ENCODE results near the gene CPEB3. TPM values are rescaled to one million over a fixed set of nuclear protein-coding genes. Genes with fewer than 3 reads are reported as not detected.
"Not testable (repeated sequence)": the region's sequence is repeated elsewhere in the genome, so short reads cannot be mapped to it uniquely, and the experiment has no call there.

CPEB3 gene
- total RNA-seq, 2 donors from 2014 or later = 1.9 to 4.0 TPM

- DNase-seq (ENCODE audit: low spot score in 2 of 2); H3K9me3 Mint-ChIP-seq; H3K27ac Mint-ChIP-seq; ATAC-seq: not testable (repeated sequence)
- H3K36me3 Mint-ChIP-seq = peaks cover 16 to 29% of the 10 kb centered on the region in 2 donors
Measured at GRCh38 chr10:92134049-92134448, 156.8 kb downstream of the CPEB3 start.

GRCh38 chr10:92131275-92131820 lies 159.5 kb downstream of the CPEB3 start:
- Mint-ChIP-seq H3K9me3 (peaks cover 0 to 4% of the 10 kb centered on the region in 2 donors), H3K36me3 (peaks cover 9 to 11% of the 10 kb centered on the region in 2 donors), H3K27ac (no peak overlapping the region)
- no peak for DNase-seq (ENCODE audit: low spot score in 2 of 2)
- ATAC-seq = no peak

- H3K27ac Mint-ChIP-seq = no peak overlapping the region
- peaks cover 0 to 4% of the 10 kb centered on the region in 2 donors for H3K9me3 Mint-ChIP-seq
- peaks cover 9 to 11% of the 10 kb centered on the region in 2 donors for H3K36me3 Mint-ChIP-seq
- ATAC-seq (no peak), DNase-seq (ENCODE audit: low spot score in 2 of 2) (no peak)
Measured at GRCh38 chr10:92130622-92131274, 160.1 kb downstream of the CPEB3 start.

- no peak for ATAC-seq
- H3K27ac Mint-ChIP-seq = no peak overlapping the region
- H3K36me3 Mint-ChIP-seq = peaks cover 0 to 4% of the 10 kb centered on the region in 2 donors
- no peak for DNase-seq (ENCODE audit: low spot score in 2 of 2)
- H3K9me3 Mint-ChIP-seq = peaks cover 0 to 4% of the 10 kb centered on the region in 2 donors
Measured at GRCh38 chr10:92126100-92126650, 164.7 kb downstream of the CPEB3 start.

GRCh38 chr10:92125144-92125543 lies 165.7 kb downstream of the CPEB3 start:
- H3K9me3 Mint-ChIP-seq = peaks cover 0 to 4% of the 10 kb centered on the region in 2 donors
- DNase-seq (ENCODE audit: low spot score in 2 of 2) (no peak), ATAC-seq (no peak)
- peaks cover 0 to under 1% of the 10 kb centered on the region in 2 donors for H3K36me3 Mint-ChIP-seq
- H3K27ac Mint-ChIP-seq = no peak overlapping the region

- H3K36me3 Mint-ChIP-seq = no peaks in the 10 kb centered on the region
- ATAC-seq (no peak), DNase-seq (ENCODE audit: low spot score in 2 of 2) (no peak)
- peaks cover 0 to 4% of the 10 kb centered on the region in 2 donors for H3K9me3 Mint-ChIP-seq
- H3K27ac Mint-ChIP-seq = no peak overlapping the region
Measured at GRCh38 chr10:92124616-92125143, 166.2 kb downstream of the CPEB3 start.

- Mint-ChIP-seq H3K36me3 (no peaks in the 10 kb centered on the region), H3K27ac (no peak overlapping the region), H3K9me3 (peaks cover 0 to 3% of the 10 kb centered on the region in 2 donors)
- DNase-seq (ENCODE audit: low spot score in 2 of 2) (no peak), ATAC-seq (no peak)
Measured at GRCh38 chr10:92124020-92124419, 166.9 kb downstream of the CPEB3 start.

- DNase-seq (ENCODE audit: low spot score in 2 of 2) (no peak), ATAC-seq (no peak)
- H3K9me3 Mint-ChIP-seq = no peaks in the 10 kb centered on the region
- H3K27ac Mint-ChIP-seq = no peak overlapping the region
- H3K36me3 Mint-ChIP-seq = no peaks in the 10 kb centered on the region
Measured at GRCh38 chr10:92122941-92123450, 167.9 kb downstream of the CPEB3 start.

GRCh38 chr10:92121686-92122492 lies 169.0 kb downstream of the CPEB3 start:
- DNase-seq (ENCODE audit: low spot score in 2 of 2) = no peak
- H3K36me3 Mint-ChIP-seq = no peaks in the 10 kb centered on the region
- H3K27ac Mint-ChIP-seq = no peak overlapping the region
- ATAC-seq = no peak
- no peaks in the 10 kb centered on the region for H3K9me3 Mint-ChIP-seq

- H3K27ac Mint-ChIP-seq = no peak overlapping the region
- no peaks in the 10 kb centered on the region for H3K36me3 Mint-ChIP-seq
- DNase-seq (ENCODE audit: low spot score in 2 of 2) (no peak), ATAC-seq (no peak)
- no peaks in the 10 kb centered on the region for H3K9me3 Mint-ChIP-seq
Measured at GRCh38 chr10:92119340-92119739, 171.5 kb downstream of the CPEB3 start.

- ATAC-seq; H3K9me3 Mint-ChIP-seq; H3K36me3 Mint-ChIP-seq; H3K27ac Mint-ChIP-seq; DNase-seq (ENCODE audit: low spot score in 2 of 2): not testable (repeated sequence)
Measured at GRCh38 chr10:92114917-92115316, 176.0 kb downstream of the CPEB3 start.

- Mint-ChIP-seq H3K27ac (no peak overlapping the region), H3K36me3 (no peaks in the 10 kb centered on the region), H3K9me3 (no peaks in the 10 kb centered on the region)
- ATAC-seq = no peak
- no peak for DNase-seq (ENCODE audit: low spot score in 2 of 2)
Measured at GRCh38 chr10:92113911-92114600, 176.8 kb downstream of the CPEB3 start.

GRCh38 chr10:92112462-92112861 lies 178.4 kb downstream of the CPEB3 start:
- ATAC-seq (no peak), DNase-seq (ENCODE audit: low spot score in 2 of 2) (no peak)
- no peak overlapping the region for H3K27ac Mint-ChIP-seq
- H3K36me3 Mint-ChIP-seq = no peaks in the 10 kb centered on the region
- H3K9me3 Mint-ChIP-seq = no peaks in the 10 kb centered on the region

GRCh38 chr10:92111336-92111939 lies 179.4 kb downstream of the CPEB3 start:
- ATAC-seq (no peak), DNase-seq (ENCODE audit: low spot score in 2 of 2) (no peak)
- no peaks in the 10 kb centered on the region for H3K9me3 Mint-ChIP-seq
- no peaks in the 10 kb centered on the region for H3K36me3 Mint-ChIP-seq
- no peak overlapping the region for H3K27ac Mint-ChIP-seq

GRCh38 chr10:92110039-92110794 lies 180.7 kb downstream of the CPEB3 start:
- DNase-seq (ENCODE audit: low spot score in 2 of 2) (no peak), ATAC-seq (no peak)
- Mint-ChIP-seq H3K27ac (no peak overlapping the region), H3K36me3 (no peaks in the 10 kb centered on the region), H3K9me3 (no peaks in the 10 kb centered on the region)

All from activated naive CD4-positive, alpha-beta T cell treated with anti-CD3 and anti-CD28 coated beads, Interleukin-2, amount 50 U/mL, for 72 hours (primary cell).